HepG2 (cell line): ENCODE results near the gene PARVB. TPM values are rescaled to one million over a fixed set of nuclear protein-coding genes. Genes with fewer than 3 reads are reported as not detected.

Experiments
- ATAC-seq: fragments of 200-7000 bp; cut with Tn5 transposase; 3 replicates; pipeline ENCODE4 v1.9.1; 2020; ENCODE audit warnings: mild to moderate bottlenecking, moderate library complexity
- BruUV-seq: library from RNA; stranded (reverse); fragments of 400-500 nt; replicated peaks from 2 replicates; lab custom pipeline; 2021; lab: Mats Ljungman, UMichigan
- CTCF ChIA-PET: fragments of 300-600 bp; formaldehyde crosslinking; extraction: SDS; loops from one replicate; lab custom pipeline; 2021; ENCODE audit warnings: low total read pairs, inconsistent platforms, low intra/inter-chr PET ratio; lab: Yijun Ruan, JAX
- POLR2A ChIA-PET: fragments of 350-600 bp; sonication (Branson Sonifier 250); formaldehyde crosslinking; loops from one replicate; lab custom pipeline; 2020; ENCODE audit warnings: antibody characterized with exemption, inconsistent platforms; lab: Yijun Ruan, JAX
- DNase-seq: peaks from one replicate; pipeline ENCODE4 v3.0.0-alpha.2; 2015; ENCODE audit warnings: low spot score
- FAIRE-seq: peaks from 3 replicates; lab custom pipeline; 2011; peaks lifted over from hg19 to GRCh38; lab: Jason Lieb, UNC
- H2AFZ ChIP-seq: one replicate; pipeline ENCODE4 v1.6.1; 2011; ENCODE audit warnings: low read length, inconsistent platforms
- H3K27ac ChIP-seq: fragments of 300-600 bp; 3 replicates; pipeline ENCODE4 v1.8.0; 2011; ENCODE audit warnings: mixed run types, mild to moderate bottlenecking, mixed read lengths, low read length, inconsistent platforms; ENCODE audit not compliant: insufficient read depth; ENCODE audit errors: extremely low read length
- H3K27me3 ChIP-seq, 2 experiments: fragments of 200-600 bp in 1 of 2; 2 replicates in 1 of 2; 3 replicates in 1 of 2; pipeline versions ENCODE4 v1.6.0 to v1.8.0; 2011; ENCODE audit warnings: low read length in 2 of 2, mild to moderate bottlenecking in 2 of 2, moderate library complexity in 2 of 2, inconsistent platforms in 1 of 2; ENCODE audit not compliant: insufficient read depth in 2 of 2, control insufficient read depth in 1 of 2
- H3K36me3 ChIP-seq, 2 experiments: fragments of 200-600 bp in 1 of 2; replicated peaks in 1 of 2; 2 replicates in 1 of 2; 3 replicates in 1 of 2; pipeline versions ENCODE4 v1.5.1 to v1.8.0; 2011; ENCODE audit warnings: low read length in 2 of 2, inconsistent platforms in 1 of 2; ENCODE audit not compliant: insufficient read depth in 2 of 2, control insufficient read depth in 1 of 2
- H3K4me1 ChIP-seq: 2 replicates; pipeline ENCODE4 v1.5.1; 2012; ENCODE audit warnings: low read length, inconsistent platforms; ENCODE audit not compliant: insufficient read depth
- H3K4me2 ChIP-seq: 2 replicates; pipeline ENCODE4 v1.6.0; 2011; ENCODE audit warnings: low read depth, low read length, inconsistent platforms
- H3K4me3 ChIP-seq, 3 experiments: fragments of 200-600 bp in 1 of 3; sonication (generic), shearing (Covaris generic) in 1 of 3; replicated peaks in 1 of 3; 2 replicates each; pipeline ENCODE4 v1.5.1; 2011 to 2016; ENCODE audit warnings: low read length in 3 of 3, inconsistent platforms in 2 of 3, low read depth in 2 of 3, mild to moderate bottlenecking in 2 of 3, control low read depth in 1 of 3, mixed read lengths in 1 of 3; ENCODE audit not compliant: insufficient read depth in 1 of 3
- H3K79me2 ChIP-seq: one replicate; pipeline ENCODE4 v1.6.1; 2011; ENCODE audit warnings: low read length, inconsistent platforms; ENCODE audit not compliant: insufficient read depth
- H3K9ac ChIP-seq: 2 replicates; pipeline ENCODE4 v1.6.0; 2011; ENCODE audit warnings: mild to moderate bottlenecking, low read depth, low read length, inconsistent platforms; ENCODE audit not compliant: insufficient read depth
- H3K9me3 ChIP-seq: 2 replicates; pipeline ENCODE4 v1.5.1; 2012; ENCODE audit warnings: mild to moderate bottlenecking, low read length
- H4K20me1 ChIP-seq: 2 replicates; pipeline ENCODE4 v1.6.0; 2011; ENCODE audit warnings: inconsistent platforms, mild to moderate bottlenecking, low read length, moderate library complexity; ENCODE audit not compliant: insufficient read depth
- BCL3 ChIP-seq: sonication (generic); formaldehyde crosslinking; IDR thresholded peaks from 2 replicates; pipeline ENCODE4 v1.5.1; 2020; ENCODE audit warnings: mild to moderate bottlenecking, missing genetic modification reagents, moderate library complexity
- CHD2 ChIP-seq: IDR thresholded peaks from 2 replicates; pipeline ENCODE4 v1.6.1; 2011; ENCODE audit warnings: low read depth, low read length, improper control_type of control experiment
- FOXK1 ChIP-seq: sonication (generic); formaldehyde crosslinking; IDR thresholded peaks from 2 replicates; pipeline ENCODE4 v1.4.0; 2020; ENCODE audit warnings: low read depth, missing genetic modification reagents, borderline replicate concordance
- FOXP4 ChIP-seq: sonication (generic); formaldehyde crosslinking; IDR thresholded peaks from 2 replicates; pipeline ENCODE4 v1.4.0; 2020; ENCODE audit warnings: missing genetic modification reagents
- GATAD2A ChIP-seq: IDR thresholded peaks from 2 replicates; pipeline ENCODE4 v1.6.1; 2016
- JUND ChIP-seq: sonication (generic); formaldehyde crosslinking; IDR thresholded peaks from 2 replicates; pipeline ENCODE4 v1.8.0; 2022; ENCODE audit warnings: mild to moderate bottlenecking, missing genetic modification reagents
- NFE2L1 ChIP-seq: sonication (generic); formaldehyde crosslinking; IDR thresholded peaks from 2 replicates; pipeline ENCODE4 v1.4.0; 2020; ENCODE audit warnings: missing genetic modification reagents, mild to moderate bottlenecking, borderline replicate concordance
- NKX3-1 ChIP-seq: sonication (generic); formaldehyde crosslinking; IDR thresholded peaks from 2 replicates; pipeline ENCODE4 v1.5.0; 2020; ENCODE audit warnings: missing genetic modification reagents
- PTBP1 ChIP-seq: fragments of 200-400 bp; formaldehyde crosslinking; IDR thresholded peaks from 2 replicates; pipeline ENCODE4 v1.6.1; 2018; ENCODE audit warnings: low read length, low read depth; ENCODE audit not compliant: poor library complexity, severe bottlenecking
- STAT5B ChIP-seq: sonication (generic); formaldehyde crosslinking; IDR thresholded peaks from 2 replicates; pipeline ENCODE4 v1.4.0; 2020; ENCODE audit warnings: missing genetic modification reagents
- SUZ12 ChIP-seq: fragments of 150-350 bp; IDR thresholded peaks from 2 replicates; pipeline ENCODE4 v1.6.1; 2014; ENCODE audit warnings: low read depth, low read length
- TBX2 ChIP-seq: sonication (generic); formaldehyde crosslinking; IDR thresholded peaks from 2 replicates; pipeline ENCODE4 v1.5.0; 2020; ENCODE audit warnings: missing genetic modification reagents, mild to moderate bottlenecking, borderline replicate concordance
- XBP1 ChIP-seq: sonication (generic); formaldehyde crosslinking; IDR thresholded peaks from 2 replicates; pipeline ENCODE4 v1.5.0; 2020; ENCODE audit warnings: missing genetic modification reagents
- ZBTB25 ChIP-seq: IDR thresholded peaks from 2 replicates; pipeline ENCODE4 v1.6.1; 2018; ENCODE audit warnings: missing genetic modification reagents
- ZFP36 ChIP-seq: fragments of 150-350 bp; IDR thresholded peaks from 2 replicates; pipeline ENCODE4 v1.6.1; 2018; ENCODE audit warnings: borderline replicate concordance, low read length, low read depth; ENCODE audit not compliant: partially characterized antibody
- ZFP36L2 ChIP-seq: sonication (generic); formaldehyde crosslinking; IDR thresholded peaks from 2 replicates; pipeline ENCODE4 v1.4.0; 2020; ENCODE audit warnings: missing genetic modification reagents
- ZNF101 ChIP-seq: sonication (generic); formaldehyde crosslinking; IDR thresholded peaks from 2 replicates; pipeline ENCODE4 v1.4.0; 2020; ENCODE audit warnings: mild to moderate bottlenecking, low read depth, missing genetic modification reagents, borderline replicate concordance
- ZNF234 ChIP-seq: sonication (generic); formaldehyde crosslinking; conservative IDR thresholded peaks from 2 replicates; pipeline ENCODE4 v1.5.1; 2020; ENCODE audit warnings: mild to moderate bottlenecking, missing genetic modification reagents
- ZNF468 ChIP-seq: sonication (generic); formaldehyde crosslinking; IDR thresholded peaks from 2 replicates; pipeline ENCODE4 v1.8.0; 2022; ENCODE audit warnings: mild to moderate bottlenecking, moderate library complexity, missing genetic modification reagents
- ZNF496 ChIP-seq: sonication (generic); formaldehyde crosslinking; IDR thresholded peaks from 2 replicates; pipeline ENCODE4 v1.8.1; 2023; ENCODE audit warnings: mild to moderate bottlenecking, moderate library complexity, missing genetic modification reagents; ENCODE audit not compliant: insufficient replicate concordance
- WGBS: methylation state at CpG from one replicate; pipeline ENCODE4 v1.1.6; 2017; ENCODE audit warnings: low lambda C conversion rate; 5-methylcytosine and 5-hydroxymethylcytosine counted together
- in situ Hi-C: cut with HindIII; loops from 2 replicates; pipeline ENCODE4 v1.10.0; 2017; ENCODE audit warnings: low pct_unique_long_range_greater_than_20kb; ENCODE audit not compliant: extremely low pct_ligation_motif_present
- intact Hi-C: fragments of 100-400 bp; cut with micrococcal nuclease; formaldehyde crosslinking; loops from one replicate; pipeline ENCODE4 v1.10.0; 2022; ENCODE audit not compliant: unreplicated experiment
- polyA plus RNA-seq, 8 experiments: library from polyadenylated mRNA; depleted of rRNA in 3 of 8; stranded (reverse) in 7 of 8; unstranded in 1 of 8; fragments of >200 nt; fragmentation: Illumina TruSeq in 4 of 8; extraction: Trizol in 4 of 8; gene quantifications; 2 replicates each; pipeline versions ENCODE4 v1.2.1 to v1.2.3, GENCODE V29; 2011 to 2016; ENCODE audit warnings: low read depth in 4 of 8, missing spikeins in 1 of 8, mixed read lengths in 1 of 8; ENCODE audit not compliant: insufficient read depth in 1 of 8
- total RNA-seq, 5 experiments: library from RNA; depleted of rRNA; stranded (reverse); fragments of >200 nt; fragmentation: Illumina TruSeq; extraction: Trizol; gene quantifications; 2 replicates each; pipeline ENCODE4 v1.2.3, GENCODE V29; 2016; ENCODE audit warnings: low read depth in 1 of 5

Gene PARVB
- total and polyA plus RNA-seq, 2 of the 13 experiments (the other 11 are each of a cell fraction or from before 2014, with no cell fraction given) = 0.11 to 0.15 TPM

DNA sequence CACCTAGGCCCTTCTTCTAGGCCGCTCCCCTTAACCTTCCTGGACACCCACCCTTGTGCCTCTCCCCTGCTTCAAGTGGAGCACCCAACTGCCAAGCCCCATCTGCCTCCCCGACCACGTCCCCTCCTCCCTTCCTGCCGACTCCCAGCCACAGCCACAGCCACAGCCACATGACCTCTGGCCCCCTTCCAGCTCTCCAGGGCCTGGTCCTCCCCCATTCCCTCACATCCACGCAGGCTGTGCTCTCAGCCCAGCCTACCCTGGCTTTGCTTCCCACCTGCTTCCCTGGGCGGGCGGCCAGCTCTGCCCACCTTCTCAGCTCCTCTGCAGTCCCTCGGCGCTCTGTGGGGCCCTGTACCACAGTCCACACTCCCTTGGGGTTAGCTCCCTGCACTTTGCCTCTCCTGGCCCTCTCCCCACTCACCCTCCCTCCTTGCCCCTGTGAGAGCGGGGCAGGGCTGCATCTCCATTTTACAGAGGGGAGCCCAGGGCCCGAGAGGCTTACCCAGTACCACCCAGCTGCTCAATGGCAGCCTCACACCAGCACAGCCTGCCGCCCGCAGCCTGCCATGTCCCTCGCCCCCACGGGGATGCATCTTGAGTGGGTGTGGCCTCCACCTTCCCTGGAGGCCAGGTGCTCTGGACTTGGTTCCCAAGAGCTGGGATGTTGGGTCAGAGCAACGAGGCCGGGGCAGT lies 176.9 kb downstream of the PARVB start:
- 21% methylated on average over 15 of the region's 17 CpGs for WGBS
- H3K9me3 ChIP-seq = no peaks in the 10 kb centered on the region
- no peaks in the 10 kb centered on the region for H3K4me1 ChIP-seq
- DNase-seq = no peak
- H3K4me2 ChIP-seq = no peak overlapping the region
- no peak overlapping the region for H3K27ac ChIP-seq
- H3K4me3 ChIP-seq = no peak overlapping the region
- no peak for FAIRE-seq
- H2AFZ ChIP-seq = no peak overlapping the region
- H3K36me3 ChIP-seq = no peaks in the 10 kb centered on the region
- no peak for ATAC-seq
- ChIA-PET POLR2A (no interaction called here), CTCF (no interaction called here)
- H3K27me3 ChIP-seq = peaks cover 5 to 38% of the 10 kb centered on the region in 2 experiments; a peak in 4 of 5 replicates
- in situ Hi-C loops (no loop called here), intact Hi-C loops (no loop called here)
- no peaks in the 10 kb centered on the region for H4K20me1 ChIP-seq
- TF ChIP-seq ZFP36L2 (no peak), STAT5B (CRISPR knock-in tag) (no peak), FOXK1 (CRISPR knock-in tag) (no peak), GATAD2A (CRISPR knock-in tag) (no peak), NKX3-1 (CRISPR knock-in tag) (no peak), SUZ12 (no peak), ZNF234 (CRISPR knock-in tag) (no peak), XBP1 (CRISPR knock-in tag) (no peak), ZFP36 (no peak), BCL3 (no peak), ZBTB25 (no peak), ZNF101 (CRISPR knock-in tag) (no peak), FOXP4 (no peak), ZNF468 (CRISPR knock-in tag) (no peak), ZNF496 (CRISPR knock-in tag) (no peak), JUND (CRISPR knock-in tag) (no peak), PTBP1 (no peak), NFE2L1 (no peak), CHD2 (no peak), TBX2 (CRISPR knock-in tag) (no peak)
- H3K9ac ChIP-seq = no peak overlapping the region
- BruUV-seq = no TSS peak
- no peaks in the 10 kb centered on the region for H3K79me2 ChIP-seq
